OCI-LY7 (cell line): ENCODE results near the gene EXOC4. TPM values are rescaled to one million over a fixed set of nuclear protein-coding genes. Genes with fewer than 3 reads are reported as not detected.

Experiments
- BruUV-seq: library from RNA; stranded (reverse); fragments of 400-500 nt; replicated peaks from 2 replicates; lab custom pipeline; 2021; lab: Mats Ljungman, UMichigan
- CTCF ChIA-PET: fragments of 300-600 bp; sonication (Branson Sonifier 250); formaldehyde crosslinking; loops from one replicate; lab custom pipeline; 2022; ENCODE audit warnings: antibody characterized with exemption; ENCODE audit not compliant: unreplicated experiment; lab: Charles Lee
- POLR2A ChIA-PET: fragments of 300-600 bp; sonication (Branson Sonifier 250); formaldehyde crosslinking; loops from one replicate; lab custom pipeline; 2022; ENCODE audit warnings: antibody characterized with exemption; lab: Charles Lee
- DNase-seq: peaks from one replicate; pipeline ENCODE4 v3.0.0-alpha.2; 2015; ENCODE audit warnings: low spot score
- H2AFZ ChIP-seq: fragments of 200-600 bp; sonication (generic), shearing (Covaris generic); 2 replicates; pipeline ENCODE4 v1.6.1; 2014; ENCODE audit warnings: mild to moderate bottlenecking, antibody characterized with exemption, low read length, moderate library complexity
- H3K27ac ChIP-seq: fragments of 200-600 bp; sonication (generic); 2 replicates; pipeline ENCODE4 v1.5.1; 2014; ENCODE audit warnings: mixed run types, low read depth, mild to moderate bottlenecking, moderate library complexity, low read length, inconsistent platforms; ENCODE audit not compliant: poor library complexity, severe bottlenecking
- H3K36me3 ChIP-seq: fragments of 200-600 bp; sonication (generic); 2 replicates; pipeline ENCODE4 v1.6.1; 2014; ENCODE audit warnings: mild to moderate bottlenecking, antibody characterized with exemption, low read length, moderate library complexity, mixed read lengths; ENCODE audit not compliant: insufficient read depth
- H3K4me1 ChIP-seq: fragments of 200-600 bp; sonication (generic); 2 replicates; pipeline ENCODE4 v1.5.1; 2014; ENCODE audit warnings: mild to moderate bottlenecking, low read length; ENCODE audit not compliant: insufficient read depth, poor library complexity, severe bottlenecking
- H3K4me2 ChIP-seq: fragments of 200-600 bp; sonication (generic); 2 replicates; pipeline ENCODE4 v1.6.1; 2014; ENCODE audit warnings: mild to moderate bottlenecking, low read length
- H3K4me3 ChIP-seq: fragments of 200-600 bp; sonication (generic); 2 replicates; pipeline ENCODE4 v1.5.1; 2014; ENCODE audit warnings: mild to moderate bottlenecking, low read depth, low read length; ENCODE audit not compliant: poor library complexity, severe bottlenecking
- H3K79me2 ChIP-seq: fragments of 200-600 bp; sonication (generic); 2 replicates; pipeline ENCODE4 v1.6.1; 2016; ENCODE audit warnings: low read depth, mild to moderate bottlenecking, low read length, moderate library complexity, mixed read lengths; ENCODE audit not compliant: insufficient read depth
- H3K9me2 ChIP-seq: fragments of 200-600 bp; sonication (generic); 2 replicates; pipeline ENCODE4 v1.6.1; 2016; ENCODE audit warnings: mild to moderate bottlenecking, low read length, mixed read lengths; ENCODE audit not compliant: insufficient read depth
- H3K9me3 ChIP-seq: fragments of 200-600 bp; sonication (generic); 2 replicates; pipeline ENCODE4 v1.6.1; 2014; ENCODE audit warnings: mild to moderate bottlenecking, mixed run types, low read length, mixed read lengths
- H4K20me1 ChIP-seq: fragments of 200-600 bp; sonication (generic); 2 replicates; pipeline ENCODE4 v1.6.1; 2014; ENCODE audit warnings: mild to moderate bottlenecking, antibody characterized with exemption, low read length, moderate library complexity, mixed read lengths; ENCODE audit not compliant: insufficient read depth
- EZH2phosphoT487 ChIP-seq: fragments of 200-600 bp; sonication (generic); IDR thresholded peaks from 2 replicates; pipeline ENCODE4 v1.6.1; 2018; ENCODE audit warnings: low read depth, borderline replicate concordance, mild to moderate bottlenecking, mixed run types, antibody characterized with exemption, low read length, moderate library complexity, mixed read lengths
- intact Hi-C: fragments of 100-400 bp; cut with micrococcal nuclease; formaldehyde crosslinking; loops from one replicate; pipeline ENCODE4 v1.10.0; 2022; ENCODE audit not compliant: unreplicated experiment
- total RNA-seq, 2 experiments: library from RNA; depleted of rRNA in 1 of 2; stranded (reverse); fragments of >200 nt in 1 of 2; shearing (Covaris generic) in 1 of 2; gene quantifications; 2 replicates each; pipeline ENCODE4 v1.2.3, GENCODE V29; 2014 to 2022
- TF ChIP-seq, protein P1 (sequence below): fragments of 200-600 bp; sonication (generic); conservative IDR thresholded peaks from 2 replicates; pipeline ENCODE4 v1.5.1; 2014; ENCODE audit warnings: mild to moderate bottlenecking, antibody characterized with exemption, low read length, moderate library complexity, mixed read lengths

Gene EXOC4
- total RNA-seq, 2 experiments from 2014 or later: 75.1 to 93.2 TPM

DNA sequence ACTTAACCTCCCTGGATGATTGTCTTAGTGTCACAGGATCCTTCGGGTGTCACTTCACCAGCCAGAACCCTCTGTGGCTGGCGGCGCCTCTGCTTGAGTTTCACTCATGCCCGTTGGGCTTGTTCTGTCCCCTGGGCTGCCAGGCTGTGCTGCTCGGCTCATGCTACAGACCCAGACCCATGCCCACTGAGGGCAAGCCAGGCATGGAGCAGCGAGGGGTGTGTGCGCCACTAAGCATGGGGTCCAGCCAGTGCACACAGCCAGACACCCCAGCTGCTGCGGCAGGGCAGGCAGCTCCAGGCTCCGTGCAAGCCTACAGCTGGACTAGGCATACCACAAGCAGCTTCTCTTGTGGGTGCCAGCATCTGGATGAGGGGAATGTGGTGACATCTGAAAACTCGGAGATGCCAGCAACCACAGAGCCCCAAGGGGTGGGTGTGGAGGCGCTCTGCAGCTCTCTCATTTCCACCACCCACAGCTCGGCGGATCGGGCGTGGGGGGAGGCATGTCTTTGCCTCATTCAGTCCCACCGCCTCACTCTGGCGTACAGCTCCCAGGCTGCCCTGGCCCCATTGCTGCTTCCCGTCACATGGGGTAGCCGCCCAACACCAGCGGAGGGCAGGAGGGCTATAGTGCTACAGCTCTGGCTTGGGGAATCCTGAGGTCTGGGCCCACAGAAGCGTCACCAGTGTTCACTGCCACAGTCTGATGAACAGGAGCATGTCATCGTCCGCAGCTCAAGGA lies 604.7 kb downstream of the EXOC4 start:
- intact Hi-C loops: loop anchor here (10.0 kb wide), 1 partner anchor 467 kb away; no protein-coding TSS in a partner anchor
- no peak overlapping the region for H3K4me2 ChIP-seq
- no peak overlapping the region for H3K27ac ChIP-seq
- no peaks in the 10 kb centered on the region for H3K79me2 ChIP-seq
- no peaks in the 10 kb centered on the region for H3K9me3 ChIP-seq
- no peak for DNase-seq
- no peaks in the 10 kb centered on the region for H3K4me1 ChIP-seq
- TF ChIP-seq, protein P1, sequence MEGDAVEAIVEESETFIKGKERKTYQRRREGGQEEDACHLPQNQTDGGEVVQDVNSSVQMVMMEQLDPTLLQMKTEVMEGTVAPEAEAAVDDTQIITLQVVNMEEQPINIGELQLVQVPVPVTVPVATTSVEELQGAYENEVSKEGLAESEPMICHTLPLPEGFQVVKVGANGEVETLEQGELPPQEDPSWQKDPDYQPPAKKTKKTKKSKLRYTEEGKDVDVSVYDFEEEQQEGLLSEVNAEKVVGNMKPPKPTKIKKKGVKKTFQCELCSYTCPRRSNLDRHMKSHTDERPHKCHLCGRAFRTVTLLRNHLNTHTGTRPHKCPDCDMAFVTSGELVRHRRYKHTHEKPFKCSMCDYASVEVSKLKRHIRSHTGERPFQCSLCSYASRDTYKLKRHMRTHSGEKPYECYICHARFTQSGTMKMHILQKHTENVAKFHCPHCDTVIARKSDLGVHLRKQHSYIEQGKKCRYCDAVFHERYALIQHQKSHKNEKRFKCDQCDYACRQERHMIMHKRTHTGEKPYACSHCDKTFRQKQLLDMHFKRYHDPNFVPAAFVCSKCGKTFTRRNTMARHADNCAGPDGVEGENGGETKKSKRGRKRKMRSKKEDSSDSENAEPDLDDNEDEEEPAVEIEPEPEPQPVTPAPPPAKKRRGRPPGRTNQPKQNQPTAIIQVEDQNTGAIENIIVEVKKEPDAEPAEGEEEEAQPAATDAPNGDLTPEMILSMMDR: no peak
- H4K20me1 ChIP-seq: no peaks in the 10 kb centered on the region
- no peak overlapping the region for H2AFZ ChIP-seq
- no TSS peak for BruUV-seq
- H3K36me3 ChIP-seq: no peaks in the 10 kb centered on the region
- no peaks in the 10 kb centered on the region for H3K9me2 ChIP-seq
- ChIA-PET CTCF (no interaction called here), POLR2A (interaction anchor here (0.8 kb wide), 1 partner anchor 9 kb away, joined by 3 read pairs; no protein-coding TSS in a partner anchor)
- no peak overlapping the region for H3K4me3 ChIP-seq

DNA sequence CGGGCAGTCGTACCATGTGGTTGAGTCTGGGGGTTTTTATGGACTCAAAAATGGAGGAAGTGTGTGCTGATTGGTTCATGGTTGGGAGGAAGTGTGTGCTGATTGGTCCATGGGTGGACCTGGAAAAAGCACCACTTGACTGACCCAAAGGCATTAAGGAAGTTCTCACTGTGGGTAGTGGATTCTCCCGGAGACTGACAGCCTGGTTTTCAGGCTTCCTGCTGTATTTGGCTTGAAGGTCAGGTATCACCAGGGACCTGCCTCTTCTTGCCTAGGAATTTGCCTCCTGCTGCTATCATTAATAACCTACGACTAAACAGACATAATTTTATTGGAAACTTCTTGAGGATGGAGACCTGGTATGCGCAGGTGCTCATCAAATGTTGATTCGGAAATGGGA lies 605.4 kb downstream of the EXOC4 start:
- no peak overlapping the region for H3K4me2 ChIP-seq
- DNase-seq: no peak
- H3K9me2 ChIP-seq: no peaks in the 10 kb centered on the region
- no peaks in the 10 kb centered on the region for H4K20me1 ChIP-seq
- POLR2A ChIA-PET: interaction anchor here (0.8 kb wide), 1 partner anchor 8 kb away, joined by 3 read pairs; no protein-coding TSS in a partner anchor
- H2AFZ ChIP-seq: no peak overlapping the region
- TF ChIP-seq, protein P1: no peak
- TF ChIP-seq EZH2phosphoT487: no peak
- H3K36me3 ChIP-seq: no peaks in the 10 kb centered on the region
- intact Hi-C loops: loop anchor here (10.0 kb wide), 1 partner anchor 466 kb away; no protein-coding TSS in a partner anchor
- no peak overlapping the region for H3K4me3 ChIP-seq
- no peaks in the 10 kb centered on the region for H3K4me1 ChIP-seq
- no peaks in the 10 kb centered on the region for H3K79me2 ChIP-seq
- no peak overlapping the region for H3K27ac ChIP-seq
- BruUV-seq: no TSS peak
- CTCF ChIA-PET: no interaction called here
- H3K9me3 ChIP-seq: no peaks in the 10 kb centered on the region

DNA sequence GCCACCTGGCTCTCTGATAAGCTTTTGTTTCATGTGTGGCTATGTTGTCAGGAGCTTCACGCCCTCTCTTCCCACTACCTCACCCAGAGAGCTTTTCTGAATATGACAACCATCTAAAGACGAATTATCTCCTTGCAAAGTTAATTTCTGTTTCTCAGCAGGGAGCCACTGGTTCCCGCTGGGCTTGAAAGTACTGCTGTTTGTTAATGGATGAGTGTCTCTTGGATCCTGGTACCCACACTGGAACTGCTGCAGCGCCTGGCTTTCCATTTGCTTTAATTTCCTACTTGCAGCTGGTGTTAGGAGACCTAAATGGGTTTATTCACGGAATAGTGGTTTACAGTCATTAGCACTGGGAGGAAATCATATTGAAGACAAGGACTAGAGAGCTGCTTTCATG lies 606.4 kb downstream of the EXOC4 start:
- Histone ChIP-seq H3K4me1 (no peaks in the 10 kb centered on the region), H3K4me3 (no peak overlapping the region), H3K9me3 (no peaks in the 10 kb centered on the region), H3K4me2 (no peak overlapping the region), H3K79me2 (no peaks in the 10 kb centered on the region), H4K20me1 (no peaks in the 10 kb centered on the region), H3K36me3 (no peaks in the 10 kb centered on the region), H3K9me2 (no peaks in the 10 kb centered on the region), H3K27ac (no peak overlapping the region), H2AFZ (no peak overlapping the region)
- ChIA-PET POLR2A (no interaction called here), CTCF (no interaction called here)
- intact Hi-C loops: loop anchor here (10.0 kb wide), 1 partner anchor 466 kb away; no protein-coding TSS in a partner anchor
- DNase-seq: no peak
- BruUV-seq: no TSS peak
- TF ChIP-seq, protein P1: no peak
- TF ChIP-seq EZH2phosphoT487: no peak
